GM10248 (cell line): ENCODE measurements around the gene MOXD1.

Experiments
- CTCF ChIA-PET: fragments of 300-600 bp; sonication (Branson Sonifier 250); formaldehyde crosslinking; extraction: SDS; loops from one replicate; lab custom pipeline; 2021; ENCODE audit warnings: antibody characterized with exemption; lab: Yijun Ruan, JAX
- POLR2A ChIA-PET: fragments of 350-650 bp; sonication (Branson Sonifier 250); formaldehyde crosslinking; extraction: SDS; loops from one replicate; lab custom pipeline; 2020; ENCODE audit warnings: antibody characterized with exemption; lab: Yijun Ruan, JAX
- DNase-seq: peaks from one replicate; pipeline ENCODE4 v3.0.0; 2012; ENCODE audit errors: extremely low spot score
- TF ChIP-seq, protein P1 (sequence below): IDR thresholded peaks from 2 replicates; pipeline ENCODE4 v1.5.1; 2012; ENCODE audit warnings: mild to moderate bottlenecking, low read depth; ENCODE audit errors: extremely low read depth, missing control alignments, control extremely low read depth

The MOXD1 gene

GRCh38 chr6:132425176-132425575 is 23.9 kb upstream of the MOXD1 start:
- POLR2A ChIA-PET: no interaction called here
- CTCF ChIA-PET: no interaction called here
- no peak for DNase-seq
- TF ChIP-seq, protein P1, sequence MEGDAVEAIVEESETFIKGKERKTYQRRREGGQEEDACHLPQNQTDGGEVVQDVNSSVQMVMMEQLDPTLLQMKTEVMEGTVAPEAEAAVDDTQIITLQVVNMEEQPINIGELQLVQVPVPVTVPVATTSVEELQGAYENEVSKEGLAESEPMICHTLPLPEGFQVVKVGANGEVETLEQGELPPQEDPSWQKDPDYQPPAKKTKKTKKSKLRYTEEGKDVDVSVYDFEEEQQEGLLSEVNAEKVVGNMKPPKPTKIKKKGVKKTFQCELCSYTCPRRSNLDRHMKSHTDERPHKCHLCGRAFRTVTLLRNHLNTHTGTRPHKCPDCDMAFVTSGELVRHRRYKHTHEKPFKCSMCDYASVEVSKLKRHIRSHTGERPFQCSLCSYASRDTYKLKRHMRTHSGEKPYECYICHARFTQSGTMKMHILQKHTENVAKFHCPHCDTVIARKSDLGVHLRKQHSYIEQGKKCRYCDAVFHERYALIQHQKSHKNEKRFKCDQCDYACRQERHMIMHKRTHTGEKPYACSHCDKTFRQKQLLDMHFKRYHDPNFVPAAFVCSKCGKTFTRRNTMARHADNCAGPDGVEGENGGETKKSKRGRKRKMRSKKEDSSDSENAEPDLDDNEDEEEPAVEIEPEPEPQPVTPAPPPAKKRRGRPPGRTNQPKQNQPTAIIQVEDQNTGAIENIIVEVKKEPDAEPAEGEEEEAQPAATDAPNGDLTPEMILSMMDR: no peak

- CTCF ChIA-PET: interaction anchor here (1.5 kb wide), 1 partner anchor 144 kb away, joined by 3 read pairs; no protein-coding TSS in a partner anchor
- no peak for DNase-seq
- TF ChIP-seq, protein P1: no peak
- POLR2A ChIA-PET: no interaction called here
These were observed 22.6 kb upstream of the MOXD1 start for GRCh38 chr6:132423839-132424238.

- no peak for DNase-seq
- POLR2A ChIA-PET: no interaction called here
- TF ChIP-seq, protein P1: no peak
- CTCF ChIA-PET: no interaction called here
These were observed 17.1 kb upstream of the MOXD1 start for GRCh38 chr6:132418235-132418965.

- CTCF ChIA-PET: no interaction called here
- POLR2A ChIA-PET: no interaction called here
- TF ChIP-seq, protein P1: no peak
- no peak for DNase-seq
These were observed 13.5 kb upstream of the MOXD1 start for GRCh38 chr6:132414761-132415160.

DNA sequence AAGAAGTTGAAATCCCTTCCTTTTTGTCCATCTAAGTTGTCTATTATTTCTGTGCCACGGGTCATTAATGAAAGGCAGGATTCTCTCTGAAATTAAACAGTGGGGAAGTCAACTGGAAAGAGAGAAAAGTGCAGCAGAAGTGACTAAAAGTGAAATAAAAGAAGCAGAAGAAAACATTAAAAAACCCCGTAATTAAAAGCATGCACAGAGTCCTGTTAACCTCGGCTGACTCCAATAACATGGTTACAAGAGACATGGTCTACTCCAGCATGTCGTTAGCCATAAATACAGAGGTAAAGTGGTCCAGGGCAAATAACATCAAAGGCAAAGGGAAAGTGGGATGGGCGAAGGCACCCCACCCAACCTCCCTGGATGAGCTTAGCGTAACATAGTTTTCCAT is 13.0 kb upstream of the MOXD1 start:
- DNase-seq: no peak
- CTCF ChIA-PET: interaction anchor here (1.3 kb wide), 1 partner anchor 78 kb away, joined by 3 read pairs; no protein-coding TSS in a partner anchor
- POLR2A ChIA-PET: no interaction called here
- TF ChIP-seq, protein P1: no peak

DNA sequence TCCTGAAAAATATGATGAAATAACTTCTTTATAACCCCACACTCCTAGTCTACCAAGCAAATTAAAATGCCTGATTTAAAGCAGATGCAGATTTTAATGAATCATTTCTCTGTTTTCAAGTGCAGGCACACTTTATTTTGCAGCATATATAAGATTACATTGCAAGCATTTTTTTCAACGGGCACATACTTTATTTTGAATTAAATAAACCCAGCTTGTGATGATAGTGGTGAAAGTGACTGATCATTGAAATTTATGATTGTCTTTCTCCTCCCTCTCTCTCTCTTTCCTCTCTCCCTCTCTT is 12.2 kb upstream of the MOXD1 start:
- POLR2A ChIA-PET: no interaction called here
- no peak for DNase-seq
- TF ChIP-seq, protein P1: no peak
- CTCF ChIA-PET: interaction anchor here (1.3 kb wide), 1 partner anchor 78 kb away, joined by 3 read pairs; no protein-coding TSS in a partner anchor
